ENCODE measurements around the gene ZNF48. TPM values are rescaled to one million over a fixed set of nuclear protein-coding genes. Genes with fewer than 3 reads are reported as not detected.

The ZNF48 gene
- total and polyA plus RNA-seq, 9 donors: 2.7 to 9.8 (median 6.6) TPM

- WGBS, 3 donors: 39 to 45% (median 43%) methylated on average over 19 of the region's 19 CpGs
- Histone ChIP-seq H3K36me3 (no peaks in the 10 kb centered on the region), H3K9me3 (no peaks in the 10 kb centered on the region), H3K27ac (peak overlapping the region in 1 of 2 donors; percentile 71), H3K4me3 (peak overlapping the region; percentile 57), H3K27me3 (no peaks in the 10 kb centered on the region), H3K4me1 (ENCODE audit: insufficient read depth) (peaks cover 7% of the 10 kb centered on the region)
- TF ChIP-seq POLR2A (IDR thresholded peaks at IDR 0.05): no peak
- no peak for TF ChIP-seq CTCF (IDR thresholded peaks at IDR 0.05)
- no peak for TF ChIP-seq EP300 (IDR thresholded peaks at IDR 0.05)
- peak in 2 of 5 donors; percentile 33 to 47 for DNase-seq
- intact Hi-C loops (cut with DNase I): loop anchor here in 1 of 4 donors (10.0 kb wide), 1 partner anchor 94 kb away; the partner anchor contains the start of gene ZNF768
Observed at GRCh38 chr16:30430428-30430970, 35.3 kb downstream of the ZNF48 start.

DNA sequence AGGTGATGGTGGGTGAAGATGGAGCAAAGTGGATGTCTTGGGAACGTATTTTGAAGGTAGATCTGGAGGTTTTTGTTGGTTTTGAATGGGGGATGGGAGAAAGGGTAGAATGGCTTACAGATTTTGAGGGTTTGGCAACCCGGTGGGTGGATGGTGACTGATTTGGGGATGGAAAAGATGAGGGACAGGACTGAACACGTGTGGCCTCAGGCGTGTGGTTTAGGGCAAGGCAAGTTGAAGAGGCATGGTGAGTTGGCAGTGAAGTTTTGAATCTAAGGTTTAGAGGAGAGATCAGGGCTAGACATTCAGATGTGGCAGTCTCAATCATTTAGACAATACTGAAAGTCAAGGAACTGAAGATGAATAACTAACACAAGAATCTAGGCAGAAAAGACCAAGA lies 39.6 kb downstream of the ZNF48 start:
- intact Hi-C loops (cut with DNase I): loop anchor here in 2 of 4 donors (5.0 to 10.0 kb wide), 2 partner anchors 87 to 90 kb away; partner anchors contain the start of gene ZNF768 (in 1 of the 2)

DNA sequence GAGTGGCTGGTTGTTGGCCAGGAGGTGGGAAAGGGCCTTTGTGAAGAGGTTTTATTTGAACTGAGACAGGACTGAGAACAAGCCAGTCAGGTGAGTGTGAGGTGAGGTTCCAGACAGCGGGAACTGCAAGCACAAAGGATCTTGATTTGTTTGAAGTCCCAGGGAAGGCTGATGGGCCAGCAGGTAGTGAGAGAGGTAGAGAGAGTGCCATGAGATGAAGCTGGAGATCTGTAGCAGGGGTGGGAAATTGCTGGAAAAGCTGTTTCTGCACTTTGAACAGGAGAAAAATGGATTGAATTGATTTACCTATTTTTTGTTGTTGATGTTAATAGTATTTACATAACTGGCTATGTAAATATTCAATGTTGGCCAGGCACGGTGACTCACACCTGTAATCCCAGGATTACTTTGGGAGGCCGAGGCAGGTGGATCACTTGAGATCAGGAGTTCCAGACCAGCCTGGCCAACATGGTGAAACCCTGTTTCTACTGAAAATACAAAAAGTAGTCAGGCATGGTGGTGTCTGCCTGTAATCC lies 42.4 kb downstream of the ZNF48 start:
- Histone ChIP-seq H3K27me3 (no peaks in the 10 kb centered on the region), H3K4me3 (no peak overlapping the region), H3K9me3 (no peaks in the 10 kb centered on the region), H3K27ac (no peak overlapping the region), H3K36me3 (no peaks in the 10 kb centered on the region), H3K4me1 (ENCODE audit: insufficient read depth) (no peaks in the 10 kb centered on the region)
- TF ChIP-seq EP300 (IDR thresholded peaks at IDR 0.05) (no peak), POLR2A (IDR thresholded peaks at IDR 0.05) (no peak), CTCF (IDR thresholded peaks at IDR 0.05) (no peak)
- DNase-seq: no peak
- 65 to 82% (median 67%) methylated on average over 3 of the region's 3 CpGs for WGBS, 3 donors
- intact Hi-C loops (cut with DNase I): loop anchor here in 2 of 4 donors (5.0 to 10.0 kb wide), 2 partner anchors 85 to 87 kb away; partner anchors contain the start of gene ZNF768 (in 1 of the 2)

More for the DNA sequence above, 39.6 kb downstream of the ZNF48 start:
- TF ChIP-seq POLR2A (IDR thresholded peaks at IDR 0.05) (no peak), CTCF (IDR thresholded peaks at IDR 0.05) (no peak), EP300 (IDR thresholded peaks at IDR 0.05) (no peak)
- Histone ChIP-seq H3K27ac (no peak overlapping the region), H3K4me1 (ENCODE audit: insufficient read depth) (peaks cover 5% of the 10 kb centered on the region), H3K9me3 (no peaks in the 10 kb centered on the region), H3K4me3 (no peak overlapping the region), H3K27me3 (no peaks in the 10 kb centered on the region), H3K36me3 (no peaks in the 10 kb centered on the region)
- WGBS, 3 donors: 64 to 69% (median 66%) methylated on average over 4 of the region's 4 CpGs
- DNase-seq: no peak

DNA sequence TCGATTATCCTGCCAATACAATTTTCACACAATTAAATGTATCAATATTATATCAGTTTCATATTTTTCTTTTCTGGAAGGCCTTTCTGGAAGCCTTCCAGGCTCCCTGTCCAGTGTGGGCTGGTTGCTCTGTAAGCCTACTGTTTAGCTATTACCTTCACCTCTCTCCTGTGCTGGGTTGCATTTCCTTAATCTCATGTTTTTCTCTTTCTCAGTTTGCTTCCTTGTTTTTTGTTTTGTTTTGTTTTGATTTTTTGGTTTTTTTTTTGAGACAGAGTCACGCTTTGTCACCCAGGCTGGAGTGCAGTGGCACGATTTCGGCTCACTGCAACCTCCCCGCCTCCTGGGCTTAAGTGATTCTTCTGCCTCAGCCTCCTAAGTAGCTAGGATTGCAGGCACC lies 43.6 kb downstream of the ZNF48 start:
- Histone ChIP-seq H3K9me3 (no peaks in the 10 kb centered on the region), H3K27me3 (no peaks in the 10 kb centered on the region), H3K27ac (no peak overlapping the region), H3K4me3 (no peak overlapping the region), H3K4me1 (ENCODE audit: insufficient read depth) (no peaks in the 10 kb centered on the region), H3K36me3 (no peaks in the 10 kb centered on the region)
- TF ChIP-seq EP300 (IDR thresholded peaks at IDR 0.05) (no peak), CTCF (IDR thresholded peaks at IDR 0.05) (no peak), POLR2A (IDR thresholded peaks at IDR 0.05) (no peak)
- intact Hi-C loops (cut with DNase I): loop anchor here in 2 of 4 donors (5.0 to 10.0 kb wide), 2 partner anchors 83 to 86 kb away; partner anchors contain the start of gene ZNF768 (in 1 of the 2)
- 89 to 90% (median 89%) methylated on average over 5 of the region's 5 CpGs for WGBS, 3 donors
- DNase-seq: no peak

Data from ovary (tissue), 9 donors.